NCI-H187 (cell line): ENCODE data around the gene TFAP2A.
A peak's percentile ranks its signal among the peaks of the same experiment; 100 is the strongest.

Experiments used
- DNase-seq, 2 experiments: peaks; one replicate each; lab custom pipeline; 2025; lab: John Stamatoyannopoulos, UW

Gene TFAP2A

DNA sequence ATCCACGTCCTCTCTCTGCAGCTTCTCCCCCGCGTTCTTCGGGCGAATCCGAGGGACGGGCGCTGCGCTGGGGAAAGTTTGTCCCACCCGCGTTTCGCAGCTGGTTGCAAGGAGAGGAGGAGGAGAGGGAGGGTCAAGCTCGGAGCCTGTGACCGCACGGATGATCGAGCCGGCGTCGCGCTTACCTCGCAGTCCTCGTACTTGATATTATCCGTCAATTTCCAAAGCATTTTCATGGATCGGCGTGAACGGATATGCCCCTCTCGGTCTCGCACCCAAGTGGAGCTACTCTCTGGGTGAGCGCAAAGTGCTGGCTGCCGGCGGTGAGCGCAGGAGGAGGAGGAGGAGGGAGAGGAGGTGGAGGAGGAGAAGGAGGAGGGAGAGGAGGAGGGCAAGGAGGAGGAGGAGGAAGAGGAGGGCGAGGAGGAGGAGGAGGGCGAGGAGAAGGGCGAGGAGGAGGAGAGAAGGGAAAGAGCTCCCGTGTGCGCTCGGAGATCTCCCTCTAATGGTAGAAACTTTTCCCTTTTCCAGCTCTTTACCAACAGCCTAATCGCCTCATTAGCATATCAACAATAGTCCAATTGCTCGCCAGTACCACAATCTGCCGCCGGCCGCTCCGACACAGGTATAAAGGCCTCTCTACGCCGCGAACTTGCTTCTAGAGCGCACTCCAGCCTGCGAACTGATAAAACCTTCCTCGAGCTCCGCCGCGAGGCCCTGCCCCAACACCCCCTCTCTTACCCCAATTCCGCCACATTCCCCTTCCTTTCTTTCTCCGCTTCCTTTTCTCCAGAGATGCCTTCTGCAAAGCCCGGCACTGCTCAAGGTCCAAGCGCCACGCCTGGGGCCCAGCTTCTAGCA is at the start of gene TFAP2A:
TFAP2A (minus strand) TSS at position 319 of the 861 bp plus-strand sequence; CDS start at position 236, 83 bp downstream.
- DNase-seq, result no peak

DNA sequence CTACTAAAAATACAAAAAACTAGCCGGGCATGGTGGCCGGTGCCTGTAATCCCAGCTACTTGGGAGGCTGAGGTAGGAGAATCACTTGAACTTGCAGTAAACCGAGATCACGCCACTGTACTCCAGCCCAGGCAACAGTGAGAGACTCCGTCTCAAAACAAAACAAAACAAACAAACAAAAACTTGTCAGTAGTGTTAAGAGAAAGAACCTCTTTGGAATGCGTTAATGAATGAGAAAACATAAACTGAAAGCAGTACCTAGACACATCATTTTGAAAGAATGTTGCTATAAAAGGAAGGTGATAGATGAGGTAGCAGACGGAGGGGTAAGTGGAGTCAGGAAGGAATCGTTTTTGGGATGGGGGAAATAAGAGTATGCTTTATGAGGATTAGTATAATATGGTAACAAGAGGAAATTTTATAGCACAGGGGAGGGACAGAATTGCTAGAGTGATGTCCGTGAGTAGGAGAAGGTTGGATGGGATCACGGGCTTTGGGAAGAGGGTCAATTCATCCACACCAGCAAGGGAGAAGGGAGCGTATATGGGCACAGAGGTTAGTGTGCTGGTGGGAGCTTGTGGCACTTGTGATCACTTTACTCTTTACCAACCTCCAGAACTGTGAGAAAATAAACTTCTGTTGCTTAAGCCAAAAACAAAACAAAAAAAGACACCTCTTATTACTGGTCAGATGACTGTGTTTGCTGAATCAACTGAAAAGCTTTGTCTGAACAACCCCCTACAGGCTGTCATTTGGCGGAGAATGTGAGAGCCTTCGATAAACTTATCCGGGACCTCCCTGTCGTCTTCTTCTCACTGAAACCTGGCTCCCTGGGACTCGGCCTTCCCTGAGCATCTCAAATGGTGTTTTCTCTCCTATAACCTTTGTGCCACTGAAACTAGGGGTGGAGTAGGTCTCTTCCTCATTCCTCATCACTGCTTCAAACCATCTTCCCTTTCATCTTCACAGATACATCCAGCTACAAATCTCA is 48.9 kb upstream of the TFAP2A start:
- DNase-seq, result no peak

DNA sequence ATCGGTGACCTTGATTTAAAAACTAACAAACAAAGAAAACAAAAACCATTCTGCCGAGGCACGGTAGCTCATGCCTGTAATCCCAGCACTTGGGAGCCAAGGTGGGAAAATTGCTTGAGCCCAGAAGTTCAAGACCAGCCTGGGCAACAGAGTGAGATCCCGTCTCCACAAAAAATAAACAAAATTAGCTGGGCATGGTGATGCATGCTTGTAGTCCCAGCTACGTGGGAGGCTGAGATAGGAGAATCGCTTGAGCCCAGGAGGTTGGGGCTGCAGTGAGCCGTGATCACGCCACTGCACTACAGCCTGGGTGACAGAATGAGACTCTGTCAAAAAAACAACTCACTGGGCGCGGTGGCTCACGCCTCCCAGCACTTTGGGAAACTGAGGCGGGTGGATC is 48.2 kb upstream of the TFAP2A start:
- no peak for DNase-seq

DNA sequence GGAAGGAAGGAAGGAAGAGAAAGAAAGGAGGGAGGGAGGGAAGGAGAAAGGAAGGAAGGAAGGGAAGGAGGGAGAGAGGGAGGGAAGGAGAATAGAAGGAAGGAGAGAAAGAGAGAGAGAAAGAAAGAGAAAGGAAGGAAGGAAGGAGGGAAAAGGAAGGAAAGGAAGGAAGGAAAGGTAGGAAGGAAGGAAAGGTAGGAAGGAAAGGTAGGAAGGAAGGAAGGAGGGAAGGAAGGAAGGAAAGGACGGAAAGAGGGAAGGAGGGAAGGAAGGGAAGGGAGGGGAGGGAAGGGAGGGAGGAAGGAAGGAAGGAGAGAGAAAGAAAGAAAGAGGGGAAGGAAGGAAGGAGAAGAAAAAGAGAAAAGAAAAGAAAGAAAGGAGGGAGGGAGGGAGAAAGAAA is 47.0 kb upstream of the TFAP2A start:
- no peak for DNase-seq

DNA sequence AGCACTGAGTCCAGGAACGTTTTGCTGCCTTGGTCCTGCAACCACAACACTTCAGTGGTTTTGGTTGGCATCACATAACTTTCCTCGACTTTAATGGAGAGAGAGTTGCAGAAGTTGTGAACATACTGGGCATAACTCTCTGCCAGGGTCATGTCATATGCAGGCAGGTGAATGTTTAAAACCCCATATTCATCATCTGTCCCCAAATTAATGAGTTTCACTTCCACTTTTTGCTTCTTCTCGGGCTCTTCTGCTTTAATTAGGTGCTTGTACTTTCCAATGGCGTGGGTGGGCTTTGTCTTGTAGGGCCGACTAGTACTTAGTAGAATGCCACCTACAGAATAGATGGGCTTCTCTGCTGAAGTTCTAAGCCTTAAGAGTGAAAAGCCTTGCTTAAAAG is 45.2 kb upstream of the TFAP2A start:
- DNase-seq, result no peak

DNA sequence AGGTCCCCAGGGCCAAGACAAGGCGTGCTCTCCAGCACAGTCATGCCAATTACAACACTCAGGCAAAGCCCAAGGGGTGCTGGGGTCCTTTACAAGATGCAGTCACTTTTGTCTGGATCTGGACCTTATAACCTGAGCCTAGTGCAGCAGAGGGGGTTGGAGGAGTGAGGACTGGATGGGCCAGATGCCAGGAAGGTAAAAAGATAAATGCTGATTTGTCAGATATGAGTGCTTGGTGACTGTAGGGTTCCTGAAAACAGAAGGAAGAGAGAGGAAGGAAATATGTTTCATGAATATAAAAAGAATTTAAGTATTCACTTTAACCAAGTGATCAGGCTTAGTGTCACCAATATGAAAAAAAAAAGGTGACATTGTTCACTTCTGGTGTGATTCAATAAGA is 43.4 kb upstream of the TFAP2A start:
- no peak for DNase-seq

GRCh38 chr6:10453596-10453995 is 38.7 kb upstream of the TFAP2A start:
- no peak for DNase-seq

- no peak for DNase-seq
Measured at GRCh38 chr6:10451828-10452509, 37.1 kb upstream of the TFAP2A start.

DNA sequence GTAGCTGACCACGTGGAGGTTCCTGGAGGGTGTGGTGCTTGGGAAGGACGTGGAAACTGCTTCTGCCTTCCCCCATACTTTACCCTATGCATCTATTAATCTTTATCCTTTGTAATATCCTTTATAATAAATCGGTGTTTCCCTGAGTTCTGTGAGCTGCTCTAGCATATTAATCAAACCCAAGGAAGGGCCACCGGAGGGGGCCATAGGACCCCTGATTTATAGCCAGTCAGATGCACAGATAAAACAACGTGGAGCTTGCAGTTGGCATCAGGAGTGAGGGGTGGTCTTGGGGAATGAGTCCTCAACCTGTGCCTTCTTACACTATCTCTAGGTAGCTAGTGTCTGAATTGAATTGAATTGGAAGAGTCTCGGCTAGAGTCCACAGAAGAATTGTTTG is 36.5 kb upstream of the TFAP2A start:
- DNase-seq, result no peak

- no peak for DNase-seq
Measured at GRCh38 chr6:10449751-10450150, 34.9 kb upstream of the TFAP2A start.

DNA sequence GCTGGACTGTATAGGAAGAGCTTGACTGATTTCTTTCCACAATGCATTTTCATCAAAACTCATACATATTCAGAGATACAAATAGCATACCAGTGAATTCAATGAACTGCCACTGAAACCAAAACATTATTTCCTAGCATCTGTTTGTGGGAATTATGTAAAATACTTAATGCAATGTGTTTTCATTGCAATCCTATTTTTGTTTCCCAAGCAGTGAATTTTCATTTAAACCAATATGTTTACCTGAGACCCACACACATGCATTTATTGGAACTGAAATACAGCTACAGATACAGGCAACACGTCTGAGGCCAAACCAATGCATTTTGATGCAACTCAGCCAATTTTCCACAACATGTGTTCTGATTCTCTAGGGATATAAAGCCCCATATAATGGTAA is 33.2 kb upstream of the TFAP2A start:
- no peak for DNase-seq

DNA sequence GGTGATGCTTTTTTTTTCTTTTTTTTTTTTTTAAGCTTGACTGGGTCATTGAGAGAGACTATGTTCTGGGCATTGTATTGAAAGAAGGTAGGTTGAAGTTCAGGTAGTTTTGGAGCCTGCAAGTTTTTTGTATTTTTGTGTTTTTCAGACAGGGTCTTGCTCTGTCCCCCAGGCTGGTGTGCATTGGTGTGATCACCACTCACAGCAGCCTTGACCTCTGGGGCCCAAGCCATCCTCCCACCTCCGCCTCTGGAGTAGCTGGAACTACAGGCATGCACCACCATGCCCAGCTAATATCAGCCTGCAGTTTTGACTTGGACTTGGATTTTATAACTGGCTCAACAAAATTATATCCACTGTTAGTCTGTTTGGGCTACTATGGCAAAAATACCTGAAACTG is 31.7 kb upstream of the TFAP2A start:
- DNase-seq, result no peak

DNA sequence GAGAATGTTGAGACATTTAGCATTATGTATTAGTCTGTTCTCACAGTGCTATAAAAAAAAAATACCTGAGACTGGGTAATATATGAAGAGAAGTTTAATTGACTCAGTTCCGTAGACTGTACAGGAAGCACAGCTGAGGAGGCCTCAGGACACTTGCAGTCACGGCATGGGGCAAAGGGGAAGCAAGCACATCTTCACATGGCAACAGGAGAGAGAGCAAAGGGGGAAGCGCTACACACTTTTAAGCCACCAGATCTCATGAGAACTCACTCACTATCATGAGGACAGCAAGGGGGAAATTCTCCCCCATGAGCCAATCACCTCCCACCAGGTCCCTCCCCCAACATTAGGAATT is 26.8 kb upstream of the TFAP2A start:
- DNase-seq, result no peak

DNA sequence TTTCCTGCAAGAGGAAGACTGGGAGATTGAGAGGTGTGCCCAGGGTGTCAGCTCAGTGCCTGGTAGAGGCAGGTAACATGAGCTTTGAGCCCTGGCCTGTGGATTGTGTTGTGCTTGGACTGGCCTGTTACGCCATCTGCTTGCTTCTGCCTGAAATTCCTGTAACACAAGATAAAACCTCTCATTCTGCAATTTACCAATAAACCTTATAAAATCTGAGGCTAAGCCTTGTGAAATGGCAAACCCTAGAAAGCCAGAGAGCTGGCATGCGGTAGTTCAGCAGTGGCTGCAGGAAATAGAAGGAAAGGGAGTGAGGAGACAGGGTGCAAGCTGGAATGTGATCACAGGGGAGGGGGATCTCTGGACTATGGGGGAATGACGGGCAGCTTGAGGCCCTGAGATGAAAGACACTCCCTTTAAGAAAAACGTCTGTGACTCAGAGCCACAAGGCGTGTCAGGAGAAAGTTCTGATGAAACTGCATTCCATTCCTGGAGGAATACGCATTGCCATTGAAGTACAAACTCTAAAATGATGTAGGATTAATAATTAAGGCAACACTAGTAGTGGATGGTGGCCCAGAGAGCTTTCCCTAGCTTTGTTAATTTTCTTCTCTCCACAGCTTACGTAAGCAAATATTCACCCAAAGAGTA is 26.3 kb upstream of the TFAP2A start:
- DNase-seq, result no peak

- no peak for DNase-seq
Measured at GRCh38 chr6:10437891-10438290, 23.0 kb upstream of the TFAP2A start.

DNA sequence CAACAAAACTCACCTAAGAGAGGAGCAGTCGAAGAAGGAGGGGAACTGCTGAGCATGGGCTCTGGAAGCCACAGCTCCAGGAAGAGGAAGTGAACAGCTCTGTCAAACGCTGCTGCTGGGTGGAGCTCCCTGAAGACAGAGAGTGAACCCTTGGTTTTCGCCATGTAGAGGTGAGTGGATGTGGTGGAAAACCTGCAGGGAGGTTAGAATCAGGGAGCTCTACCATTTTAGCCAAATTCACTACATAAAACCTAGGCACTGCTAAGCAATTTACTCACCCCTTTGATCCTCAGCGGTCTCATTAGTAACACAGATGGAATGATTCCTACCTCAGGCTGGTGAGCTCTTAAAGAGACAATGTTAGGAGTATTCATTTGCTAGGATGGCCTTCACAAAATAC is 19.4 kb upstream of the TFAP2A start:
- DNase-seq, result no peak

DNA sequence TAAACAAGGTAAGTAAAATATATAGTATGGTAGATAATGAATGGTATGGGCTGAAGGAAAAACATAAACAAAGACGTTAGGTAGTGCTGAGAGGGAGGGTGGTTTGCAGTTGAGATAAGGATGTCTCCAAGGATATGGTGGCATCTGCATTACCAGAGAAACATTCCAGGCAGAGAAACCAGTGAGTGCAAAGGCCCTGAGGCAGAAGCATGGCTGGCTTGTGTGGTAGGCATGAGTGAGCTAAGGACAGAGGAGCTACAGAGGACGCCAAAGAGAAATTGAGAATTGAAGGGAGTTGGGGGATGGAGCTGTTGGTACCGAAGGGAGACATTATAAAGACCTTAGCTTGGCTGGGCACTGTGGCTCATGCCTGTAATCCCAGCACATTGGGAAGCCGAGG is 18.4 kb upstream of the TFAP2A start:
- DNase-seq, result no peak

DNA sequence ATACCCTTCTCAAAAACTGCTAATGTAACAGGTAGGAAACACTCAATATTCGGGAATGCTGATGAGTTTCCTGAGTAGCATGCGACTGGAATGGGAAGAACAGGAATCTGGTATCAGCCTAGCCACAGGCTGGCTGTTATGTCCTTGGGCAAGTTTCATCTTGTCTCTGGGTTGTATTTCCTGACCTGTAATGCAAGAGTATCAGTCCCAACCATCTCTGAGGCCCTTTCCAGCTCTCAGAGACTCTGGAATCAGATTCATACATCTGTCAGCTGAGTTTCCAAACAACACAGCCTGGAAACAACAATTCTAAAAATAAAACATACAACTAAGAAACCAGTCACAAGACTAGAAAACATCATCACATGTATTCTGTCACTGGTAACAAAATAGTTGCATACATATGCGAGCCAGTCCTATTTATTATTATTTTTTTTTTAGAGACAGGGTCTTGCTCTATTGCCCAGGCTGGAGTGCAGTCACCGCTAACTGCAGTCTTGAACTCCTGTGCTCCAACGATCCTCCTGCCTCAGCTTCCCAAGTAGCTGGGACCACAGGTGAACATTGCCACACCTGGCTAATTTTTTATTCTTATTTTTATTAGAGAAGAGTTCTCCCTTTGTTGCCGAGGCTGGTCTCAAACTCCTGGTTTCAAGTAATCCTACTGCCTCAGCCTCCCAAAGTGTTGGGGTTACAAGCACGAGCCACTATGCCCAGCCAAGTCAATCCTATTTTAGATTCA is 16.7 kb upstream of the TFAP2A start:
- no peak for DNase-seq

DNA sequence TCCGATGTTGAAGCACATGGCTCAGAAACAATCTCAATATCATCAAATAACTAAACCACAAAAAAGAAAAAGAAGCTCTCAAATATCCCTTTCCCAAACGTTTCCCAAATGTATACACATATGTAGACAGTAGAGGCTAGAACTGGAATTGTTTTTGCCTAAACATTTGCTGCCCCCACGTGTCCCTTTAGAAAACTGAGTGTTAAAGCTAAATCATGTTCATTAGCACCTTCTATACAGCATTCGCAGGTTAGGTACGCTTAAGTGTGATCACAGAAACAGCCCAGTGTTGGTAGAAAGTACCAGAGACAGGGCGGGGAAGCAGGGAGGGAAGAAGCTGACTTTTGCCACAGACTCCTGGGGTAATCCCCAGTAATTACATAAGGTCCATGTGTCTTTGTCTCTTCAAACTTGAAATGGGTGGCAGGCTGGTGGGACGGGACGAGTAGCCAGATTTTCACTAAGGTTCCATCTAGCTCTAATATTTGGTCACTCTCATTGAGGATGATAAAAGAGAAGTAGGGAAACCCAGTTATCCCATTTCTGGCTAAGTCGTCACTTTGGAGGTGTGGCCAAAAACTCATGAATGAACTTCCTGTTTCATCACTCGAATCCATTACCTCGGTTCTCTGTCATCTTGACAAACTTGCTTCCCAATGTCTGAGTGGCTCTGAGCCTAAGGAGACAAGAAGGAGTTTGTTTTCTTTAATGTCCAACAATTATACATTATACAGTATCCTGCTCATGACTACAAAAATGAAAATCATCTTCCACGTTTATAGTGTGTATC is 15.0 kb upstream of the TFAP2A start:
- no peak for DNase-seq

DNA sequence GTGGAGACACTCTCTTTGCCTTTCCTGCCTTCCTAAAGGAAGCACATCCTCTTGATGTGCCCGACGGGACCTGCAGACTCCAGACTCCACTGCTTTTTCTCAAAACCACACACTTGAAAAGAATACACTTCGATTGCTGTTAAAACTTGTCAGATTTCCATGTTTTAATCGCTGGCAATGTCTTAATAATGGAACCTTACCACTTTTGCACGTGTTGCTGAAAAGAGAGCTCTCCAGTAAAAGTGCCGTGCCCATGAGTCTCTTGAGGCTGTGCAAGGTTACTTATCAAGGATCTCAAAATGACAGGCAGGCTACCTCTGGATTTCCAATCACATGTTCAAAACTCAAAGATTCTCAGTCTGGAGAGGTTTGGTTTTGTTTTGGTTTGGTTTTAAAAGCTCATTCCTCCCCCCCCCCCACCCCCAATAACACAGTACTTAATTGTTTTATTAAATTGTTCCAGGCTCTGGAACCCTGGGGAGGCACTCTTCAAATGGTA is 12.0 kb upstream of the TFAP2A start:
- DNase-seq, result peak in 1 of 2 experiments; percentile 29
